Chondrocyte (in vitro differentiated cells): ENCODE measurements around the gene ANXA7. TPM values are rescaled to one million over a fixed set of nuclear protein-coding genes. Genes with fewer than 3 reads are reported as not detected.

ENCODE experiments used
- DNase-seq: peaks from one replicate; pipeline ENCODE4 v3.0.0; 2021; ENCODE audit warnings: mixed read lengths, low spot score
- H3K27ac Mint-ChIP-seq: one replicate; pipeline ENCODE4 v1.8.0; 2021; ENCODE audit warnings: mild to moderate bottlenecking, moderate library complexity, mixed read lengths; ENCODE audit not compliant: unreplicated experiment
- H3K27me3 Mint-ChIP-seq: 2 replicates; pipeline ENCODE4 v1.8.0; 2021; ENCODE audit warnings: low read depth, mixed read lengths
- H3K36me3 Mint-ChIP-seq: 2 replicates; pipeline ENCODE4 v1.8.0; 2021; ENCODE audit warnings: low read depth, mixed read lengths
- H3K4me1 Mint-ChIP-seq: 2 replicates; pipeline ENCODE4 v1.8.0; 2021; ENCODE audit warnings: low read depth, mild to moderate bottlenecking, mixed read lengths
- H3K4me3 Mint-ChIP-seq: one replicate; pipeline ENCODE4 v1.8.0; 2021; ENCODE audit warnings: mild to moderate bottlenecking, moderate library complexity, mixed read lengths; ENCODE audit not compliant: unreplicated experiment
- H3K9me3 Mint-ChIP-seq: 2 replicates; pipeline ENCODE4 v1.8.0; 2021; ENCODE audit warnings: low read depth, mixed read lengths
- CTCF ChIP-seq: fragments of 200-600 bp; sonication (generic); IDR thresholded peaks from 2 replicates; pipeline ENCODE4 v1.5.0; 2021; ENCODE audit warnings: antibody characterized with exemption, mild to moderate bottlenecking, moderate library complexity
- long read RNA-seq: library from polyadenylated mRNA; stranded (forward); transcript quantifications from one replicate; pipeline ENCODE4 v2.0.0, GENCODE V29; 2021
- total RNA-seq: library from RNA; stranded (reverse); gene quantifications from 3 replicates; pipeline ENCODE4 v1.2.1, GENCODE V29; 2021

ANXA7 gene
- total RNA-seq, result 93.5 to 102 TPM (median 94.7 TPM) in 3 replicates
- long read RNA-seq, transcript ANXA7-202 (13 exons, 2,452 nt), result major isoform, 156 of 246 reads
- long read RNA-seq, partial matches to known transcripts, result 50 of 246 reads
- long read RNA-seq, other reads (novel, unspliced or antisense), result 40 of 246 reads

GRCh38 chr10:73413528-73414229 lies at the start of gene ANXA7:
Gene ANXA7, minus strand, starts transcription at chr10:73414058. Its CDS starts 13,202 bp downstream, at chr10:73400856.
- peak within 1 kb of the TSS; percentile 95 for H3K27ac Mint-ChIP-seq
- TF ChIP-seq CTCF, result peak; percentile 69
- peak; percentile 94 for DNase-seq
- H3K9me3 Mint-ChIP-seq, result no peaks in the 10 kb centered on the region
- peaks cover 36% of the 10 kb centered on the region for H3K4me1 Mint-ChIP-seq
- H3K27me3 Mint-ChIP-seq, result no peaks in the 10 kb centered on the region
- no peaks in the 10 kb centered on the region for H3K36me3 Mint-ChIP-seq
- H3K4me3 Mint-ChIP-seq, result peak within 1 kb of the TSS; percentile 79

- DNase-seq, result no peak
- Mint-ChIP-seq H3K9me3 (no peaks in the 10 kb centered on the region), H3K36me3 (peaks cover 28% of the 10 kb centered on the region), H3K4me3 (no peak overlapping the region), H3K4me1 (peaks cover 11% of the 10 kb centered on the region), H3K27me3 (no peaks in the 10 kb centered on the region), H3K27ac (no peak overlapping the region)
- TF ChIP-seq CTCF, result no peak
Observed at GRCh38 chr10:73460897-73461296, 47.0 kb upstream of the ANXA7 start.

- DNase-seq, result no peak
- Mint-ChIP-seq H3K9me3 (no peaks in the 10 kb centered on the region), H3K36me3 (peaks cover 24% of the 10 kb centered on the region), H3K27me3 (no peaks in the 10 kb centered on the region), H3K4me3 (no peak overlapping the region), H3K27ac (peak overlapping the region; percentile 9), H3K4me1 (peaks cover 11% of the 10 kb centered on the region)
- no peak for TF ChIP-seq CTCF
Observed at GRCh38 chr10:73459683-73460314, 45.9 kb upstream of the ANXA7 start.

GRCh38 chr10:73456187-73456890 lies 42.5 kb upstream of the ANXA7 start:
- H3K4me3 Mint-ChIP-seq, result no peak overlapping the region
- peaks cover 11% of the 10 kb centered on the region for H3K4me1 Mint-ChIP-seq
- H3K27me3 Mint-ChIP-seq, result no peaks in the 10 kb centered on the region
- no peak for DNase-seq
- peaks cover 17% of the 10 kb centered on the region for H3K36me3 Mint-ChIP-seq
- no peaks in the 10 kb centered on the region for H3K9me3 Mint-ChIP-seq
- TF ChIP-seq CTCF, result no peak
- no peak overlapping the region for H3K27ac Mint-ChIP-seq

GRCh38 chr10:73449113-73449512 lies 35.3 kb upstream of the ANXA7 start:
- TF ChIP-seq CTCF, result no peak
- Mint-ChIP-seq H3K4me1 (peaks cover 7% of the 10 kb centered on the region), H3K27me3 (no peaks in the 10 kb centered on the region), H3K4me3 (no peak overlapping the region), H3K27ac (no peak overlapping the region), H3K36me3 (peaks cover 21% of the 10 kb centered on the region), H3K9me3 (no peaks in the 10 kb centered on the region)
- DNase-seq, result no peak
